Measurements from ENCODE around the gene EPHA3. TPM values are rescaled to one million over a fixed set of nuclear protein-coding genes. Genes with fewer than 3 reads are reported as not detected.
"Not testable (repeated sequence)": the region's sequence is repeated elsewhere in the genome, so short reads cannot be mapped to it uniquely, and the experiment has no call there.

The EPHA3 gene
- total RNA-seq, 2 donors from 2014 or later: 0.15 to 0.18 TPM

- Histone ChIP-seq H3K4me1 (ENCODE audit: control insufficient read depth, insufficient read depth, low read length) (peaks cover 6% of the 10 kb centered on the region), H3K27me3 (ENCODE audit: control insufficient read depth, insufficient read depth, low read length, poor library complexity, severe bottlenecking) (no peaks in the 10 kb centered on the region), H3K36me3 (ENCODE audit: control insufficient read depth, insufficient read depth, low read length) (no peaks in the 10 kb centered on the region), H3K9ac (ENCODE audit: extremely low read depth, low read length, poor library complexity, severe bottlenecking) (no peak overlapping the region), H3K9me3 (ENCODE audit: control insufficient read depth, low read length) (no peaks in the 10 kb centered on the region), H3K27ac (ENCODE audit: low read depth, low read length) (no peak overlapping the region), H3K4me3 (ENCODE audit: low read length) (no peak overlapping the region)
- Mint-ChIP-seq H3K27me3 (ENCODE audit: insufficient read depth) (no peaks in the 10 kb centered on the region), H3K36me3 (ENCODE audit: low read depth) (no peaks in the 10 kb centered on the region), H3K4me3 (no peak overlapping the region), H3K9me3 (peaks cover 4% of the 10 kb centered on the region), H3K27ac (no peak overlapping the region), H3K4me1 (peaks cover 8% of the 10 kb centered on the region)
- no peak for DNase-seq
- TF ChIP-seq CTCF (conservative IDR thresholded peaks at IDR 0.05): no peak
Observed at GRCh38 chr3:89344076-89344475, 236.7 kb downstream of the EPHA3 start.

GRCh38 chr3:89350935-89351334, 243.5 kb downstream of the EPHA3 start:
- not testable (repeated sequence) for H3K27me3 ChIP-seq (ENCODE audit: control insufficient read depth, insufficient read depth, low read length, poor library complexity, severe bottlenecking); H3K27ac Mint-ChIP-seq; H3K9ac ChIP-seq (ENCODE audit: extremely low read depth, low read length, poor library complexity, severe bottlenecking); H3K4me3 Mint-ChIP-seq; H3K9me3 Mint-ChIP-seq; H3K4me1 ChIP-seq (ENCODE audit: control insufficient read depth, insufficient read depth, low read length); H3K4me3 ChIP-seq (ENCODE audit: low read length); H3K4me1 Mint-ChIP-seq; H3K36me3 ChIP-seq (ENCODE audit: control insufficient read depth, insufficient read depth, low read length); H3K36me3 Mint-ChIP-seq (ENCODE audit: low read depth); DNase-seq; H3K27me3 Mint-ChIP-seq (ENCODE audit: insufficient read depth); H3K27ac ChIP-seq (ENCODE audit: low read depth, low read length); H3K9me3 ChIP-seq (ENCODE audit: control insufficient read depth, low read length)
- WGBS, 2 experiments (ENCODE audit: insufficient coverage in 1 of 2, insufficient read length in 1 of 2): 54% methylated on average over 2 of the region's 12 CpGs; no CpG with 5 or more reads in 1 of the 2 experiments

- WGBS, 2 experiments (ENCODE audit: insufficient coverage in 1 of 2, insufficient read length in 1 of 2): 92 to 100% methylated on average over 1 of the region's 2 CpGs
- H3K36me3 ChIP-seq (ENCODE audit: control insufficient read depth, insufficient read depth, low read length): no peaks in the 10 kb centered on the region
- H3K9me3 ChIP-seq (ENCODE audit: control insufficient read depth, low read length): no peaks in the 10 kb centered on the region
- H3K27me3 ChIP-seq (ENCODE audit: control insufficient read depth, insufficient read depth, low read length, poor library complexity, severe bottlenecking): no peaks in the 10 kb centered on the region
- H3K9ac ChIP-seq (ENCODE audit: extremely low read depth, low read length, poor library complexity, severe bottlenecking): no peak overlapping the region
- Mint-ChIP-seq H3K27ac (no peak overlapping the region), H3K4me3 (no peak overlapping the region), H3K4me1 (no peaks in the 10 kb centered on the region), H3K9me3 (peaks cover 9% of the 10 kb centered on the region), H3K27me3 (ENCODE audit: insufficient read depth) (no peaks in the 10 kb centered on the region), H3K36me3 (ENCODE audit: low read depth) (peaks cover 1% of the 10 kb centered on the region)
- H3K4me1 ChIP-seq (ENCODE audit: control insufficient read depth, insufficient read depth, low read length): no peaks in the 10 kb centered on the region
- no peak for TF ChIP-seq CTCF (conservative IDR thresholded peaks at IDR 0.05)
- DNase-seq: no peak
- H3K27ac ChIP-seq (ENCODE audit: low read depth, low read length): no peak overlapping the region
- no peak overlapping the region for H3K4me3 ChIP-seq (ENCODE audit: low read length)
Observed at GRCh38 chr3:89353465-89353864, 246.0 kb downstream of the EPHA3 start.

- Histone ChIP-seq H3K9ac (ENCODE audit: extremely low read depth, low read length, poor library complexity, severe bottlenecking) (no peak overlapping the region), H3K27ac (ENCODE audit: low read depth, low read length) (no peak overlapping the region), H3K4me1 (ENCODE audit: control insufficient read depth, insufficient read depth, low read length) (peaks cover 3% of the 10 kb centered on the region), H3K4me3 (ENCODE audit: low read length) (no peak overlapping the region), H3K36me3 (ENCODE audit: control insufficient read depth, insufficient read depth, low read length) (no peaks in the 10 kb centered on the region), H3K27me3 (ENCODE audit: control insufficient read depth, insufficient read depth, low read length, poor library complexity, severe bottlenecking) (no peaks in the 10 kb centered on the region), H3K9me3 (ENCODE audit: control insufficient read depth, low read length) (no peaks in the 10 kb centered on the region)
- DNase-seq: no peak
- H3K4me1 Mint-ChIP-seq: peaks cover 6% of the 10 kb centered on the region
- TF ChIP-seq CTCF (conservative IDR thresholded peaks at IDR 0.05): no peak
- H3K4me3 Mint-ChIP-seq: no peak overlapping the region
- no peaks in the 10 kb centered on the region for H3K27me3 Mint-ChIP-seq (ENCODE audit: insufficient read depth)
- peaks cover 2% of the 10 kb centered on the region for H3K9me3 Mint-ChIP-seq
- H3K36me3 Mint-ChIP-seq (ENCODE audit: low read depth): no peaks in the 10 kb centered on the region
- H3K27ac Mint-ChIP-seq: no peak overlapping the region
Observed at GRCh38 chr3:89358281-89358680, 250.9 kb downstream of the EPHA3 start.
